ENCODE measurements around the gene FOXP3. TPM values are rescaled to one million over a fixed set of nuclear protein-coding genes. Genes with fewer than 3 reads are reported as not detected.

The FOXP3 gene
- total and polyA plus RNA-seq, 2 of the 4 experiments (the other 2 are of a cell fraction): 0.05 TPM; not detected in 1

GRCh38 chrX:49268702-49269009 lies 4.1 kb upstream of the FOXP3 start:
- Histone ChIP-seq H3K27ac (ENCODE audit: insufficient read depth, low read length) (peak overlapping the region; percentile 86), H2BK5ac (ENCODE audit: low read depth, low read length, poor library complexity, severe bottlenecking) (peak overlapping the region; percentile 78), H2BK15ac (ENCODE audit: low read depth, low read length) (peak overlapping the region; percentile 22; the same call in 1 of the 3 replicates), H2AK5ac (ENCODE audit: low read depth, low read length) (peak overlapping the region; percentile 57; the same call in 1 of the 2 replicates), H3K9me1 (ENCODE audit: insufficient read depth, low read length) (peaks cover 4% of the 10 kb centered on the region; the same call in 1 of the 2 replicates), H3K4me3 (ENCODE audit: insufficient read depth, low read depth, low read length) (peak overlapping the region; percentile 59), H3K4me2 (ENCODE audit: low read depth, low read length) (peak overlapping the region; percentile 78), H2AK9ac (replicated peaks; ENCODE audit: low read depth, low read length, poor library complexity) (peak overlapping the region; percentile 67), H4K91ac (ENCODE audit: insufficient read depth, low read depth, low read length) (peak overlapping the region; percentile 83), H3K23ac (ENCODE audit: low read depth, low read length) (peak overlapping the region; percentile 71; the same call in 1 of the 2 replicates), H3K27me3 (ENCODE audit: control insufficient read depth, insufficient read depth, low read length) (peaks cover 2% of the 10 kb centered on the region; the same call in 1 of the 2 replicates), H3K14ac (replicated peaks; ENCODE audit: low read depth, low read length) (peak overlapping the region; percentile 83), H3K9me3 (ENCODE audit: control insufficient read depth, insufficient read depth, low read length) (no peaks in the 10 kb centered on the region), H3K79me1 (ENCODE audit: low read depth in 1 of 2, low read length in 2 of 2) (peaks cover 24 to 32% of the 10 kb centered on the region in 2 experiments), H3K56ac (ENCODE audit: extremely low read depth, insufficient read depth, low read length) (peak overlapping the region; percentile 39), H4K8ac (ENCODE audit: low read depth in 2 of 2, low read length in 2 of 2) (peak overlapping the region; percentile 82 to 99), H3K36me3 (ENCODE audit: control insufficient read depth, insufficient read depth, low read length) (peaks cover 2% of the 10 kb centered on the region; the same call in 1 of the 2 replicates), H2BK20ac (ENCODE audit: low read depth, low read length) (no peak overlapping the region), H2BK120ac (ENCODE audit: low read depth, low read length) (no peak overlapping the region; the same call in 1 of the 2 replicates), H3K9ac (ENCODE audit: low read depth, low read length) (peak overlapping the region; percentile 72), H3K18ac (ENCODE audit: low read depth, low read length) (peak overlapping the region; percentile 25), H4K5ac (ENCODE audit: low read depth, low read length) (peak overlapping the region; percentile 79), H4K20me1 (ENCODE audit: insufficient read depth, low read length) (no peaks in the 10 kb centered on the region; the same call in 1 of the 2 replicates), H3K4me1 (ENCODE audit: control insufficient read depth, insufficient read depth, low read length) (0 out of 2 replicates have a peak, but pooled peaks cover 2% of the 10 kb centered on the region), H3K4ac (ENCODE audit: low read depth, low read length) (peak overlapping the region; percentile 93), H2AFZ (replicated peaks; ENCODE audit: low read length, poor library complexity) (peak overlapping the region; percentile 84)
- dilution Hi-C loops (cut with HindIII; ENCODE audit: low sequenced_read_pairs, unreplicated experiment): no loop called here
- intact Hi-C loops (cut with micrococcal nuclease): loop anchor here (2.0 kb wide), 1 partner anchor 76 kb away; no protein-coding TSS in a partner anchor
- no TSS peak for BruUV-seq (replicated peaks)
- ChIA-PET CTCF (interaction anchor here (0.8 kb wide), 1 partner anchor 55 kb away, joined by 4 read pairs; no protein-coding TSS in a partner anchor), POLR2A (ENCODE audit: unreplicated experiment) (interaction anchor here (0.6 kb wide), 1 partner anchor 266 kb away, joined by 3 read pairs; the partner anchor contains the start of gene GRIPAP1)
- WGBS, 2 experiments (ENCODE audit: extremely low coverage in 2 of 2, insufficient read length in 1 of 2): 26% methylated on average over 3 of the region's 4 CpGs; no CpG with 5 or more reads in 1 of the 2 experiments
- no peak for ATAC-seq (ENCODE audit: low read depth)
- DNase-seq: no peak
- TF ChIP-seq CHD1 (IDR thresholded peaks at IDR 0.05; ENCODE audit: low read depth, low read length) (no peak), MAZ (IDR thresholded peaks at IDR 0.05; ENCODE audit: borderline replicate concordance, low read depth, low read length) (no peak), RFX5 (IDR thresholded peaks at IDR 0.05; ENCODE audit: low read depth, low read length) (no peak), FOS (IDR thresholded peaks at IDR 0.05; ENCODE audit: low read depth, low read length) (no peak), SMC3 (IDR thresholded peaks at IDR 0.05; ENCODE audit: low read depth, low read length) (no peak), NFE2L2 (IDR thresholded peaks at IDR 0.05; ENCODE audit: low read depth, low read length) (no peak), RCOR1 (IDR thresholded peaks at IDR 0.05; ENCODE audit: insufficient replicate concordance, low read length) (no peak), USF2 (IDR thresholded peaks at IDR 0.05; ENCODE audit: low read depth, low read length) (no peak), ELK1 (IDR thresholded peaks at IDR 0.05; ENCODE audit: borderline replicate concordance, low read depth, low read length) (no peak), MXI1 (IDR thresholded peaks at IDR 0.05; ENCODE audit: borderline replicate concordance, low read depth, low read length) (no peak), BHLHE40 (IDR thresholded peaks at IDR 0.05; ENCODE audit: low read depth, low read length) (no peak), POLR2A (IDR thresholded peaks at IDR 0.05; ENCODE audit: low read depth, low read length) (no peak), MAFK (IDR thresholded peaks at IDR 0.05; ENCODE audit: low read depth, low read length) (no peak), CTCF (conservative IDR thresholded peaks at IDR 0.05; ENCODE audit: low read depth, low read length) (no peak), CEBPB (IDR thresholded peaks at IDR 0.05; ENCODE audit: low read depth, low read length) (no peak), RAD21 (IDR thresholded peaks at IDR 0.05; ENCODE audit: low read length) (no peak)
- in situ Hi-C loops (cut with MboI; ENCODE audit: low sequenced_read_pairs): no loop called here
